Measurements from ENCODE around the gene GUCD1.

GRCh38 chr22:24504956-24505736, 49.8 kb downstream of the GUCD1 start:
- no peak for TF ChIP-seq POLR2A (IDR thresholded peaks at IDR 0.05; ENCODE audit: low read depth, low read length)
- TF ChIP-seq POLR2AphosphoS5 (IDR thresholded peaks at IDR 0.05; ENCODE audit: low read depth, low read length): no peak
- no peak for TF ChIP-seq TAF1 (IDR thresholded peaks at IDR 0.05; ENCODE audit: low read depth, low read length)

All from GM12891 (cell line).